NCI-H146 (cell line): ENCODE measurements around the gene LVRN.

Experiments used
- DNase-seq: peaks from one replicate; lab custom pipeline; 2025; lab: John Stamatoyannopoulos, UW

The LVRN gene

DNA sequence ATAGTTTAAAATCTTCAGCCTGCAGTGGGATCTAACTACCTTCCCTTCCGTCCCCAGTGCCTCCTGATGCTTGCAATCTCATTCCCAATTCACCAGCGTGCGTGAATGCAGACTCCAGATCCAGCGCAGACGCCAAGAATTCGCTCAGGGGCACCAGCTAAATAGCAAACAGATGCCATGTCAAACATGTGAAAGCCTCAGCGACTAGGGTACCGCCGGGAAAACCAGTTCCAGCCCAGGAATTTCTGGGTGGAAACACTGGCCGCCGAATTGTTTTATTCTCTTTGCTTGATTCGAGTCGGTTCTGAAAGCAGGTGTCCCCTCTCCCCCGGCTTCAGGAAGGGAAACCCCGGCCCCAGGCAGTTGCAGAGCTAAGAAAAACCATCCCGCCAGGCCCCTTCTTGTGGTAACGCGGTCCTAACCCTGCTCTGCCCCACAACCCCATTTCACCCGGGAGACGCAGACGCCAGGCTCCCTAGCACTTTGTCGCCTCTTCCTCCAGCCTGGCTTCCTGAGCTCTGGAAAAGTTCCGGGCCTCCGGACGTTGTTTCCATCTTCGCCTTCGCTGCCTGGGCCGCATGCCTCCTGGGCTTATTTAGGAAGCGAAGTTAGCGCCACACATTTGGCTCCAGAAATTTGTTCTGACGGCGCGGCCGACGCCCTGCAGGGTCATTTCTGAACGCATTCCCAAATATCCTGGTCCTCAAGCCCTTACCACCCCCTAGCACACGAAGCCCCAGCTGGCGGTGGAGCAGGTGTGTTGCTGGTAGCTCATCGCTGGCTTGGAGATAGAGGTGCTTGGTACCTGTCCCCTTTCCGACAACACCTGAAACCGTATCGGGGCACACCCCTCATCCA lies 665 bp upstream of the LVRN start:
- DNase-seq, result no peak

DNA sequence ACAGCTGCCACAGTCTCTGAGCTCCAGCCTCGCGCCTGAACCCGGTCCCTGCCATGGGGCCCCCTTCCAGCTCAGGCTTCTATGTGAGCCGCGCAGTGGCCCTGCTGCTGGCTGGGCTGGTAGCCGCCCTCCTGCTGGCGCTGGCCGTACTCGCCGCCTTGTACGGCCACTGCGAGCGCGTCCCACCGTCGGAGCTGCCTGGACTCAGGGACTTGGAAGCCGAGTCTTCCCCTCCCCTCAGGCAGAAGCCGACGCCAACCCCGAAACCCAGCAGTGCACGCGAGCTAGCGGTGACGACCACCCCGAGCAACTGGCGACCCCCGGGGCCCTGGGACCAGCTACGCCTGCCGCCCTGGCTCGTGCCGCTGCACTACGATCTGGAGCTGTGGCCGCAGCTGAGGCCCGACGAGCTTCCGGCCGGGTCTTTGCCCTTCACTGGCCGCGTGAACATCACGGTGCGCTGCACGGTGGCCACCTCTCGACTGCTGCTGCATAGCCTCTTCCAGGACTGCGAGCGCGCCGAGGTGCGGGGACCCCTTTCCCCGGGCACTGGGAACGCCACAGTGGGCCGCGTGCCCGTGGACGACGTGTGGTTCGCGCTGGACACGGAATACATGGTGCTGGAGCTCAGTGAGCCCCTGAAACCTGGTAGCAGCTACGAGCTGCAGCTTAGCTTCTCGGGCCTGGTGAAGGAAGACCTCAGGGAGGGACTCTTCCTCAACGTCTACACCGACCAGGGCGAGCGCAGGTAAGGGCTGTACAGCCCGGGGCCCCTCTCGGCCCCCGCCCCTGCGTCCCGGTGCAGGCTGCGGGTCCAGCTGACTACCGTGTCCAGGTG lies 509 bp downstream of the LVRN start:
- no peak for DNase-seq

DNA sequence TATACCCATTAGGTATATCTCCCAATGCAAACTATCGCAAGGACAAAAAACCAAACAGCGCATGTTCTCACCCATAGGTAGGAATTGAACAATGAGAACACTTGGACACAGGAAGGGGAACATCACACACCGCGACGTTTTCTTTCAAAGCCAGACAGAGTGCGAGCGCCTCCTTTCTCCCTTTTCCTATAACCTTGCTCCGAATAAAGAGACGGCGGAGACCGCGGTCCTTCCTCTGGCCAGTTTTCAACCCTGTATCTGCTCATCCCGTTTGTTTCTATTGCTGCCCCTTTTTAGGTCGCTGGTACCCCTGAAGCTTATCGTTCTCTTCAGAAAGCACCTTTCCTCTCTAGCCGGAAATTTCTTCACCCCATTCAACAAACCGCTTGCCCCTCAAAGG lies 1.3 kb downstream of the LVRN start:
- no peak for DNase-seq

GRCh38 chr5:115968770-115969169 lies 6.5 kb downstream of the LVRN start:
- no peak for DNase-seq

DNA sequence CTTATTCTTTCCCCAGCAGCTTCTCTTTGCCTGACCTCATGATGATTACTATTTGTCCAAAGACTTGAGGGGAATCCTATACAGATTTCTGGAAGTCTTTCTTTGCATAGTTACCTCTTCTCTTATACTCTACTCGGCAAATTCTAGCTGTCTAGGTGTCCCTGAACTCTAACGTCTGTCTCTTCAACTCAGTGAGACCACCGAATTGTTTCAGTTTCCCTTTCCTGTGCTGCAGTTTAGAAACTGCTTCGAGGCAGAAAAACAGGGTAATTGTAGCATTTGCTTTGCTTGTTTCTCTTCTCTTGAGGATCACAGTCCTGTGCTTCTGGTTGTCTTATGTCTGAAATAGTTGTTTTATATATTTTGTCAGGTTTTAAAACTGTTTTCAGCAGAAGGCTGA lies 14.8 kb downstream of the LVRN start:
- no peak for DNase-seq

DNA sequence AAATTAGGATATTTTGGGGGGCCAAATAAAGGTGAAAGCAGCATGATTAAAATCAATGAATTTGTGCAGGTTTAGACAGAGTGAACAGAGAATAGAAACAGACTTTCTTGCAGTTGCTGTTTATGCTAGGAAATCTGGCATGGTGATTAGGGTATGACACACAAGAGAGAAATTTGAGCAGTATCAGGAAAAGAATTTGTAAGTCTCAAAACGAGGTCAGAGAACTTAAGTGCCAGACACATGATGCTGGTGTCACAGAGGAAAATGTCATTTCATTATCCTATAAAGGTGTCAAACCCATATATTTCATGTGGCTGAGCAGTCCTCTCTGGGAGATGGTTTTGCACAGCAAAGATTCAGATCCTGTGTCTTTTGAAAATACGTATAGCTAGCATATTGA lies 15.7 kb downstream of the LVRN start:
- DNase-seq, result no peak

- DNase-seq, result no peak
Observed at GRCh38 chr5:115978779-115979178, 16.5 kb downstream of the LVRN start.

DNA sequence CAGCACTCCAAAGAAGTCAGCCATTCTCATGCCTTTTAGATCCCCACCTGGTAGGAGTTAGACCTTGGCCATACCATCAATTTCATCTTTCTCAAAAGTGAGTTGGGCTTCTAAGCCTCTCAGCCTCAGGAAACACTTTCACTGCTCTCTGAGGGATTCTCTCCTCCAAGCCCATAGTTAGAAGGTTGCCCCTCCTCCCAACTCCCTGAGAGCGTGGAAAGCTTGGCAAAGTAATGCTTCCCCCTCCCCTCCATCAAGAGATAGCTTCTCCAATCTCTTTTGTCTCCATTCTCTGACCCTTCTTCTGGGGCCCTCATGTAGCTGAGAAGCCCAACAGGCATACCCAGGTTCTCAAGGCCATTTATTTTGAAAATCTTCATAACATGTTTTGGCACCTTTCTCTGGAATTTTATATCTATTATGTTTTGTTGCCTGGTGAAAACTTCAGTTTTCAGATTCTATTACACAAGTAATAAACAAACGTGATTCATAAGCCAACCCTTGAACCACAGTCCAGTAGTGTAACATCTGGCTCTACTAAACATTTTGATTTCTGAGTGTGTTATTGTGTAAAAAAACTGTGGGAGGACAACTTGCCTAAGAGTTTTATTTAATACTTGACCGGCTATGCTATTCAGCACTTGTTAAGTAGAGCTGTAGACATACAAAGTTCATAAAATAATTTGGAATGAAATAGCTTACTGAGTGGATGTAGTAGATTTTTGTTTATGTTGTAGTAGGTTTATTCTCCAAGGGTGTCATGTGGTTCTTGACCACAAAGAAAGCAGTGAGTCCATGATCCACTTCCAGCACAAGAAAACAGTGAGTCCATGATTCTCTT lies 17.1 kb downstream of the LVRN start:
- no peak for DNase-seq

DNA sequence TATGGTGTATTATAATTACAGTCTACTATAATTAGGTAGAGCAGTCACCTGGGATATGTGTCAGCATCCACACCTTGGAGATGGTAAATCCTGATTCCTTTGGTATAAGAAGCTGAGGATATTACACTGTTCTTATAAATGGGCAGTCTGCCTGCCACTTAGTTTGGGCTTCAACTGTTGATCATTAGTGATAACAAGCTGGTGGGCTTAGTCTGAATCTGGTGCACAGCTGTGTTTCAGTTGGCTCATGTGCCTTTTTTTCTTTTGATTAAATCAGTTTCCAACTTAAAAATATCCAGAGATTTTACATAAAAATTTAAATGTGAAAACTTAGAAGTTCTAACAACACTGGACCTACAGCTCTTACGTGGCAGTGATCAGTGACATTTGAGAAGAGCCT lies 21.2 kb downstream of the LVRN start:
- DNase-seq, result no peak

DNA sequence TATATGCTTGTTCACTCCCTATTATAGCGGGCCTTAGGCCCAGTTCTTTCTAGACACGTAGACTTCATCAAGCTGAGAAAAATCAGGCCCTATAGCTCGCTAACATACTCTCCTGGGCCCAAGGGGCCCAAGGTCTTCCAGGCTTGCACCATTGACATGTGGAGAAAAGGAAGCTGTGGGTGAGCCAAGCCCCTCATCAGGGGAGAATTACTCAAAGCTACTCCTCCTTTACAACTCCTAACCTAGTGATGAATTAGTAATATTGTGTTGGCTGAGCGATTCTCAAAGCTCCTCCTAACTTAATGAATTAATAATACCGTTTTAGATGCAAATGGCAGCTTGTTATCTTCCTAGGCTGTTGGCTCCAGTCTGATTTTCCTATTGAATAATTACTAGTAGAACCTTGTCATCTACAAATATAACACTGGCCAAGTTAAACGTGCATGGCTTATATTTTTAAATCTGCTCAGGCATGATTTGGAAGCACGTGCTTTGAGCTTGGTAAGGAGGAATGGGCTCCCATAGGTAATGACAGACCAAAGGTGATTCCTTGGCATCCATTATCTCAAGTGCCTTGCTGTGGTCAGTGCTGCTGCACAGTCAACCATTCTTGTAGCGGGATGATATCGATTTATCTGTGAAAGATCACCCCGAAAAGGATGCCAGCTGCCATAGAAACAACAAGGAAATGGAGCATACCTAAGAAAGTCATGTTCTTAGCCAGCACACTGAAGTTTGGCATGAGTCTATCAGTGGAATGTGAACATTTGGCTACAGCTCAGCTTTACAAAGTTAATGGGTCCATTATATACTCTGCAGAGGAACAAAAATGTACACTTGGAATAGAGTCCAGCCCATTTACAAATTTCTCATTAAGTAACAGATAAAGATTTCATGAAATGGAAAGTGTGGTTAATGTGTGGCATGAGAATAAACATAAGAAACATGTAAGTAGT lies 23.8 kb downstream of the LVRN start:
- DNase-seq, result no peak

GRCh38 chr5:115988002-115988401 lies 25.7 kb downstream of the LVRN start:
- DNase-seq, result no peak

GRCh38 chr5:115992848-115993350 lies 30.6 kb downstream of the LVRN start:
- no peak for DNase-seq

- no peak for DNase-seq
Observed at GRCh38 chr5:115995351-115995750, 33.1 kb downstream of the LVRN start.

GRCh38 chr5:116002116-116002906 lies 40.0 kb downstream of the LVRN start:
- no peak for DNase-seq

GRCh38 chr5:116004248-116004647 lies 42.0 kb downstream of the LVRN start:
- DNase-seq, result no peak

DNA sequence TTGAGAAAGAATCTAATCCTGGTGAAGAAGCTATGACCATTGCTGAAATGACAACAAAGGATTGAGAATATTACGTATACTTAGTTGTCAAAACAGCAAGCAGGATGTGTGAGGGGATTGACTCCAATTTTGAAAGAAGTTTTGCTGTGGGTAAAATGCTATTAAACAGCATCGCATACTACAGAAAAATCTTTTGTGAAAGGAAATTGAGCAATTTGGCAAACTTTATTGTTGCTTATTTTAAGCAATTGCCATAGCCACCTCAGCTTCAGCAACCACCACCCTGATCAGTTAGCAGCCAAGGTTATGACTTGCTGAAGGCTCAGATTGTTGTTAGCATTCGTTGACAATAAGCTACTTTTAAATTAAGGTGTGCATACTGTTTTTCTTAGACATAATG lies 47.5 kb downstream of the LVRN start:
- no peak for DNase-seq

DNA sequence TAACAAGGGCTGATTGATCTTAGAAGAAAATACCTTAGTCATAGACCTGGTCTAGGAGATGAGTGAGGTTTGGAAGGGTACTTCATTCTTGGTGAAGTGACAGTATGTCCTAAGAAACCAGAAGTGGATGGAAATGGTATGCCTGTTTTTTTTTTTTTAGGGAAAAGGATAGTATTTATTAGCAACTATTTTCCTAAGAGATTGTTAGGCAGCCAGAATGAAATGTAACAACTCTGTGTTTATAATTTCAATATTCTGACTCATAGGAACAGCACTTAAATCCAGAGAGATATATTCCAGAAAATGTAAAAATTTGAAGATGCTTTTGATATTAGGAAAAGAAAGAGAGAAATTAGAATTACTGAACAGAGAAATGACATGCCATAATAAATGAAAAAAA lies 48.8 kb downstream of the LVRN start:
- DNase-seq, result no peak

- DNase-seq, result no peak
Observed at GRCh38 chr5:116013207-116013785, 51.0 kb downstream of the LVRN start.

- DNase-seq, result no peak
Observed at GRCh38 chr5:116013936-116014335, 51.7 kb downstream of the LVRN start.

DNA sequence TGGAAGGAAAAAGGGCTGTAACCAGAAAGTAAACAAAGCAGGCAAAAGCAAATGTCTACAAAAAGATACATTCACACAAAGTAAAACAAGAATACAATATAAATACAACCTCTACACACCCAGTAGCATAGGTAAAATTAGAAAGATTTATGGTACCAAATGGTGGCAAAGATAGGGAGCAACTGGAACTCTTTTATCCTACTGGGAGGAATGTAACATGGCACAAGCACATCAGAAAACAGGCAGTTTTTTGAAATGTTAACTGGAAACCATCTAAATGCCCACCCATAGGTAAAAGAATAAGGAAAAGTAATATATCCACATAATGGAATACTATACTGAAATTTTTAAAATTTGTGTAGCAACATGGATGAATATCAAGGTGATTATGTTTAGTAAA lies 61.3 kb downstream of the LVRN start:
- DNase-seq, result no peak
